K562 (cell line): ENCODE results near the gene THAP9. TPM values are rescaled to one million over a fixed set of nuclear protein-coding genes. Genes with fewer than 3 reads are reported as not detected.

Source experiments
- BRCA1 ChIP-seq, 2 experiments: fragments of 450-650 bp in 1 of 2; sonication (generic) in 1 of 2; formaldehyde crosslinking in 1 of 2; IDR thresholded peaks; 2 replicates each; pipeline versions ENCODE4 v1.5.0 to v1.6.1; 2017 to 2020; ENCODE audit warnings: mild to moderate bottlenecking in 1 of 2, missing genetic modification reagents in 1 of 2
- ESRRA ChIP-seq: fragments of 450-650 bp; IDR thresholded peaks from 2 replicates; pipeline ENCODE4 v1.6.1; 2014; ENCODE audit warnings: low read depth, mild to moderate bottlenecking, moderate library complexity, borderline replicate concordance
- FIP1L1 ChIP-seq: fragments of 200-400 bp; formaldehyde crosslinking; IDR thresholded peaks from 2 replicates; pipeline ENCODE4 v1.6.1; 2018; ENCODE audit warnings: mild to moderate bottlenecking, low read depth, low read length; ENCODE audit not compliant: poor library complexity, severe bottlenecking
- FOXA1 ChIP-seq: fragments of 450-650 bp; IDR thresholded peaks from 2 replicates; pipeline ENCODE4 v1.6.1; 2016; ENCODE audit warnings: mild to moderate bottlenecking, borderline replicate concordance
- GABPA ChIP-seq: fragments of 200-800 bp; sonication (Bioruptor generic); conservative IDR thresholded peaks from 2 replicates; pipeline ENCODE4 v1.6.1; 2016; ENCODE audit warnings: low read depth, missing genetic modification characterization, missing compliant biosample characterization
- HDAC6 ChIP-seq: IDR thresholded peaks from 2 replicates; pipeline ENCODE4 v1.6.1; 2012; ENCODE audit warnings: low read depth, mild to moderate bottlenecking, control low read depth, inconsistent platforms, low read length, moderate library complexity
- HLTF ChIP-seq: fragments of 450-650 bp; IDR thresholded peaks from 2 replicates; pipeline ENCODE4 v1.6.1; 2016
- MAZ ChIP-seq, 2 experiments: fragments of 450-650 bp in 1 of 2; sonication (generic) in 1 of 2; formaldehyde crosslinking; IDR thresholded peaks in 1 of 2; conservative IDR thresholded peaks in 1 of 2; 2 replicates each; pipeline versions ENCODE4 v1.4.0 to v1.5.0; 2020; ENCODE audit warnings: mild to moderate bottlenecking in 1 of 2, missing genetic modification reagents in 1 of 2
- MED1 ChIP-seq: sonication (generic); formaldehyde crosslinking; IDR thresholded peaks from 2 replicates; pipeline ENCODE4 v1.8.1; 2023; ENCODE audit warnings: missing genetic modification reagents, borderline replicate concordance
- NFE2L1 ChIP-seq: fragments of 450-650 bp; IDR thresholded peaks from 2 replicates; pipeline ENCODE4 v1.6.1; 2016; ENCODE audit warnings: missing genetic modification characterization, low read depth, mild to moderate bottlenecking, missing compliant biosample characterization, moderate library complexity, borderline replicate concordance
- RNF2 ChIP-seq: sonication (generic); IDR thresholded peaks from 2 replicates; pipeline ENCODE4 v1.6.1; 2016
- SOX6 ChIP-seq: fragments of 450-650 bp; IDR thresholded peaks from 2 replicates; pipeline ENCODE4 v1.6.1; 2014; ENCODE audit warnings: mild to moderate bottlenecking
- SP1 ChIP-seq: sonication (generic); formaldehyde crosslinking; IDR thresholded peaks from 2 replicates; pipeline ENCODE4 v1.8.1; 2022; ENCODE audit warnings: mild to moderate bottlenecking, missing genetic modification reagents
- STAG1 ChIP-seq: sonication (generic); formaldehyde crosslinking; IDR thresholded peaks from 2 replicates; pipeline ENCODE4 v1.5.0; 2020; ENCODE audit warnings: missing genetic modification reagents, borderline replicate concordance
- TCFL5 ChIP-seq: fragments of 250-450 bp; sonication (Bioruptor Pico); conservative IDR thresholded peaks from 2 replicates; pipeline ENCODE4 v1.6.1; 2021; ENCODE audit warnings: mild to moderate bottlenecking, moderate library complexity, matching md5 sums
- TEAD1 ChIP-seq, 2 experiments: fragments of 450-650 bp in 1 of 2; sonication (generic) in 1 of 2; formaldehyde crosslinking; IDR thresholded peaks; 2 replicates each; pipeline versions ENCODE4 v1.4.0 to v1.8.0; 2020 to 2022; ENCODE audit warnings: mild to moderate bottlenecking in 2 of 2, missing genetic modification reagents in 1 of 2
- U2AF2 ChIP-seq: fragments of 200-400 bp; formaldehyde crosslinking; optimal IDR thresholded peaks from 2 replicates; pipeline ENCODE3; 2017; ENCODE audit warnings: low read depth, mild to moderate bottlenecking, low read length
- ZBTB7A ChIP-seq: IDR thresholded peaks from 2 replicates; pipeline ENCODE4 v1.6.1; 2011; ENCODE audit warnings: low read depth, mild to moderate bottlenecking, low read length, moderate library complexity, borderline replicate concordance; ENCODE audit not compliant: control insufficient read depth
- ZNF121 ChIP-seq: sonication (generic); formaldehyde crosslinking; conservative IDR thresholded peaks from 2 replicates; pipeline ENCODE4 v1.8.0; 2022; ENCODE audit warnings: missing genetic modification reagents
- ZNF133 ChIP-seq: fragments of 250-450 bp; sonication (Bioruptor Pico); IDR thresholded peaks from 2 replicates; pipeline ENCODE4 v1.4.0; 2020; ENCODE audit warnings: mild to moderate bottlenecking
- ZNF224 ChIP-seq: sonication (generic); formaldehyde crosslinking; IDR thresholded peaks from 2 replicates; pipeline ENCODE4 v1.8.0; 2022; ENCODE audit warnings: mild to moderate bottlenecking, missing genetic modification reagents
- ZNF263 ChIP-seq: sonication (generic); formaldehyde crosslinking; IDR thresholded peaks from 2 replicates; pipeline ENCODE4 v1.8.0; 2022; ENCODE audit warnings: mild to moderate bottlenecking, missing genetic modification reagents, borderline replicate concordance
- ZNF408 ChIP-seq: fragments of 250-450 bp; sonication (Bioruptor Pico); IDR thresholded peaks from 2 replicates; pipeline ENCODE4 v1.4.0; 2020; ENCODE audit warnings: low read depth, mild to moderate bottlenecking, moderate library complexity
- ZNF778 ChIP-seq: fragments of 450-650 bp; formaldehyde crosslinking; IDR thresholded peaks from 2 replicates; pipeline ENCODE4 v1.4.0; 2020; ENCODE audit warnings: mild to moderate bottlenecking, moderate library complexity
- ZNF79 ChIP-seq: fragments of 250-450 bp; sonication (Bioruptor Pico); IDR thresholded peaks from 2 replicates; pipeline ENCODE4 v1.4.0; 2020; ENCODE audit warnings: low read depth, mild to moderate bottlenecking, moderate library complexity
- polyA plus RNA-seq, 8 experiments: library from polyadenylated mRNA; depleted of rRNA in 4 of 8; stranded (reverse) in 5 of 8; unstranded in 3 of 8; fragments of >200 nt; fragmentation: Nextera tagmentation in 2 of 8; fragmentation: Illumina TruSeq in 1 of 8; extraction: Ambion mirVana in 2 of 8; extraction: Trizol in 1 of 8; gene quantifications; 2 replicates each; pipeline versions ENCODE4 v1.2.1 to v1.2.3, GENCODE V29; 2011 to 2014; ENCODE audit warnings: inconsistent platforms in 1 of 8, missing spikeins in 1 of 8
- total RNA-seq, 7 experiments: library from RNA; depleted of rRNA in 6 of 7; stranded (reverse); fragments of >200 nt in 6 of 7; fragmentation: Illumina TruSeq in 2 of 7; extraction: Trizol in 2 of 7; gene quantifications; 2 replicates each; pipeline versions ENCODE4 v1.2.1 to v1.2.3, GENCODE V29; 2011 to 2021; ENCODE audit warnings: low replicate concordance in 1 of 7
- TF ChIP-seq, protein P1 (sequence below): fragments of 250-450 bp; sonication (Bioruptor Pico); IDR thresholded peaks from 2 replicates; pipeline ENCODE4 v1.4.0; 2020; ENCODE audit warnings: mild to moderate bottlenecking, moderate library complexity
- TF ChIP-seq, protein P2 (sequence below): IDR thresholded peaks from 3 replicates; pipeline ENCODE4 v1.6.1; 2011; ENCODE audit warnings: borderline replicate concordance, mild to moderate bottlenecking; ENCODE audit not compliant: insufficient read length, insufficient read depth

THAP9 gene
- total and polyA plus RNA-seq, 9 of the 15 experiments (the other 6 are each of a cell fraction or from before 2014, with no cell fraction given), result 3.4 to 7.0 (median 5.4) TPM

DNA sequence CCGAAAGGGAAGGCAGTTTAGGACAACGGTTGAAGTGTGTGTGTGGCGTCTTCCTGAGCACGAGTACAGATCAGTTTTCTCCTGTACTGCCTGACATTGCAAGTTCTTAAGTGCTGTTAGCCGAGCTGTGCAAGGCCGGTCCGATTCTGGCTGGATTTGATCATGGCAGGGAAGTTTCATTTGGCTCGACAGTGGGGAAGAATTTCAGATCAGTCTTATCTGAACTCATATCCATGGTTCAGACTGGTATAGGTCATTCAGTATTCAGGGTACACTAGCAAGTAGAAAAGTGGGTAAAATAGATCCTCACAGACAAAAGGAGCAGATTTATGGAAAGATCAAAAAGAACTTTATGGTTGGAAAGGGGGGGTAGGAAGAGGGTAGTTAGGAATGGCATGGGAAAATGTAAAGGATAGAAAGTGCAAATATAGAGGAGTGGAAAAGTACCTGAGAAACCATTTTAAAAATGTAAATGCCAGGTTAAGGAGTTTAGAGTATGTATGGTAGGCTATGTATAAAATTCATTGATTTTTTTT is 716 bp downstream of the THAP9 start (continued):
- TF ChIP-seq SP1 (CRISPR knock-in tag) (no peak), ZBTB7A (no peak), ZNF224 (CRISPR knock-in tag) (no peak), ZNF79 (no peak), SOX6 (no peak), HDAC6 (no peak), ZNF408 (CRISPR knock-in tag) (no peak), GABPA (tag) (no peak), ZNF778 (CRISPR knock-in tag) (no peak), MAZ (CRISPR knock-in tag; conservative IDR thresholded peaks at IDR 0.05 in 1 of 2, IDR thresholded peaks at IDR 0.05 in 1 of 2) (no peak), NFE2L1 (tag) (no peak), TCFL5 (CRISPR knock-in tag) (no peak), BRCA1 (IDR thresholded peaks at IDR 0.05) (no peak), BRCA1 (CRISPR knock-in tag; IDR thresholded peaks at IDR 0.05) (no peak), RNF2 (no peak), FOXA1 (no peak), TEAD1 (CRISPR knock-in tag; IDR thresholded peaks at IDR 0.05) (no peak), MED1 (CRISPR knock-in tag) (no peak), ZNF133 (no peak), STAG1 (no peak), HLTF (no peak), FIP1L1 (no peak), ZNF121 (CRISPR knock-in tag) (no peak), ESRRA (no peak), ZNF263 (no peak), U2AF2 (no peak)
- TF ChIP-seq, protein P1, sequence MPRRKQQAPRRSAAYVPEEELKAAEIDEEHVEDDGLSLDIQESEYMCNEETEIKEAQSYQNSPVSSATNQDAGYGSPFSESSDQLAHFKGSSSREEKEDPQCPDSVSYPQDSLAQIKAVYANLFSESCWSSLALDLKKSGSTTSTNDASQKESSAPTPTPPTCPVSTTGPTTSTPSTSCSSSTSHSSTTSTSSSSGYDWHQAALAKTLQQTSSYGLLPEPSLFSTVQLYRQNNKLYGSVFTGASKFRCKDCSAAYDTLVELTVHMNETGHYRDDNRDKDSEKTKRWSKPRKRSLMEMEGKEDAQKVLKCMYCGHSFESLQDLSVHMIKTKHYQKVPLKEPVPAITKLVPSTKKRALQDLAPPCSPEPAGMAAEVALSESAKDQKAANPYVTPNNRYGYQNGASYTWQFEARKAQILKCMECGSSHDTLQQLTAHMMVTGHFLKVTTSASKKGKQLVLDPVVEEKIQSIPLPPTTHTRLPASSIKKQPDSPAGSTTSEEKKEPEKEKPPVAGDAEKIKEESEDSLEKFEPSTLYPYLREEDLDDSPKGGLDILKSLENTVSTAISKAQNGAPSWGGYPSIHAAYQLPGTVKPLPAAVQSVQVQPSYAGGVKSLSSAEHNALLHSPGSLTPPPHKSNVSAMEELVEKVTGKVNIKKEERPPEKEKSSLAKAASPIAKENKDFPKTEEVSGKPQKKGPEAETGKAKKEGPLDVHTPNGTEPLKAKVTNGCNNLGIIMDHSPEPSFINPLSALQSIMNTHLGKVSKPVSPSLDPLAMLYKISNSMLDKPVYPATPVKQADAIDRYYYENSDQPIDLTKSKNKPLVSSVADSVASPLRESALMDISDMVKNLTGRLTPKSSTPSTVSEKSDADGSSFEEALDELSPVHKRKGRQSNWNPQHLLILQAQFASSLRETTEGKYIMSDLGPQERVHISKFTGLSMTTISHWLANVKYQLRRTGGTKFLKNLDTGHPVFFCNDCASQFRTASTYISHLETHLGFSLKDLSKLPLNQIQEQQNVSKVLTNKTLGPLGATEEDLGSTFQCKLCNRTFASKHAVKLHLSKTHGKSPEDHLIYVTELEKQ (CRISPR knock-in tag), result no peak
- TF ChIP-seq, protein P2, sequence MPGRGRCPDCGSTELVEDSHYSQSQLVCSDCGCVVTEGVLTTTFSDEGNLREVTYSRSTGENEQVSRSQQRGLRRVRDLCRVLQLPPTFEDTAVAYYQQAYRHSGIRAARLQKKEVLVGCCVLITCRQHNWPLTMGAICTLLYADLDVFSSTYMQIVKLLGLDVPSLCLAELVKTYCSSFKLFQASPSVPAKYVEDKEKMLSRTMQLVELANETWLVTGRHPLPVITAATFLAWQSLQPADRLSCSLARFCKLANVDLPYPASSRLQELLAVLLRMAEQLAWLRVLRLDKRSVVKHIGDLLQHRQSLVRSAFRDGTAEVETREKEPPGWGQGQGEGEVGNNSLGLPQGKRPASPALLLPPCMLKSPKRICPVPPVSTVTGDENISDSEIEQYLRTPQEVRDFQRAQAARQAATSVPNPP, result no peak
